ENCODE results near the gene ZFYVE28. TPM values are rescaled to one million over a fixed set of nuclear protein-coding genes. Genes with fewer than 3 reads are reported as not detected.

Gene ZFYVE28
- total RNA-seq, 2 experiments from 2014 or later: 26.2 to 28.0 TPM

- ChIA-PET POLR2A (no interaction called here), CTCF (no interaction called here)
- intact Hi-C loops (cut with DNase I, micrococcal nuclease): no loop called here
- H3K27me3 Mint-ChIP-seq: no peaks in the 10 kb centered on the region
- H3K36me3 Mint-ChIP-seq (ENCODE audit: low read depth): no peaks in the 10 kb centered on the region
- H3K4me3 Mint-ChIP-seq: no peak overlapping the region
- Histone ChIP-seq H3K36me3 (ENCODE audit: insufficient read depth, low read length) (no peaks in the 10 kb centered on the region), H3K4me3 (ENCODE audit: low read length) (no peak overlapping the region), H3K9me3 (ENCODE audit: control insufficient read depth in 1 of 2, insufficient read depth in 1 of 2, low read length in 2 of 2) (no peaks in the 10 kb centered on the region), H3K27ac (ENCODE audit: low read depth in 1 of 2, low read length in 2 of 2) (no peak overlapping the region), H3K27me3 (ENCODE audit: control insufficient read depth in 1 of 2, insufficient read depth in 2 of 2, low read length in 2 of 2) (no peaks in the 10 kb centered on the region), H3K4me1 (ENCODE audit: insufficient read depth, low read length) (peaks cover 59% of the 10 kb centered on the region)
- no peak overlapping the region for H3K27ac Mint-ChIP-seq
- ATAC-seq (ENCODE audit: poor library complexity): no peak
- TF ChIP-seq, protein P1, sequence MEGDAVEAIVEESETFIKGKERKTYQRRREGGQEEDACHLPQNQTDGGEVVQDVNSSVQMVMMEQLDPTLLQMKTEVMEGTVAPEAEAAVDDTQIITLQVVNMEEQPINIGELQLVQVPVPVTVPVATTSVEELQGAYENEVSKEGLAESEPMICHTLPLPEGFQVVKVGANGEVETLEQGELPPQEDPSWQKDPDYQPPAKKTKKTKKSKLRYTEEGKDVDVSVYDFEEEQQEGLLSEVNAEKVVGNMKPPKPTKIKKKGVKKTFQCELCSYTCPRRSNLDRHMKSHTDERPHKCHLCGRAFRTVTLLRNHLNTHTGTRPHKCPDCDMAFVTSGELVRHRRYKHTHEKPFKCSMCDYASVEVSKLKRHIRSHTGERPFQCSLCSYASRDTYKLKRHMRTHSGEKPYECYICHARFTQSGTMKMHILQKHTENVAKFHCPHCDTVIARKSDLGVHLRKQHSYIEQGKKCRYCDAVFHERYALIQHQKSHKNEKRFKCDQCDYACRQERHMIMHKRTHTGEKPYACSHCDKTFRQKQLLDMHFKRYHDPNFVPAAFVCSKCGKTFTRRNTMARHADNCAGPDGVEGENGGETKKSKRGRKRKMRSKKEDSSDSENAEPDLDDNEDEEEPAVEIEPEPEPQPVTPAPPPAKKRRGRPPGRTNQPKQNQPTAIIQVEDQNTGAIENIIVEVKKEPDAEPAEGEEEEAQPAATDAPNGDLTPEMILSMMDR (IDR thresholded peaks at IDR 0.05): no peak
- H3K4me1 Mint-ChIP-seq (ENCODE audit: low read depth): peaks cover 68% of the 10 kb centered on the region
- DNase-seq: no peak
- H3K9me3 Mint-ChIP-seq: no peaks in the 10 kb centered on the region
Measured at GRCh38 chr4:2408976-2409375, 9.5 kb downstream of the ZFYVE28 start.

GRCh38 chr4:2408401-2408958, 10.0 kb downstream of the ZFYVE28 start:
- Histone ChIP-seq H3K27ac (ENCODE audit: low read depth in 1 of 2, low read length in 2 of 2) (no peak overlapping the region), H3K27me3 (ENCODE audit: control insufficient read depth in 1 of 2, insufficient read depth in 2 of 2, low read length in 2 of 2) (no peaks in the 10 kb centered on the region), H3K36me3 (ENCODE audit: insufficient read depth, low read length) (no peaks in the 10 kb centered on the region), H3K4me3 (ENCODE audit: low read length) (no peak overlapping the region), H3K9me3 (ENCODE audit: control insufficient read depth in 1 of 2, insufficient read depth in 1 of 2, low read length in 2 of 2) (no peaks in the 10 kb centered on the region), H3K4me1 (ENCODE audit: insufficient read depth, low read length) (peaks cover 54% of the 10 kb centered on the region)
- Mint-ChIP-seq H3K27ac (peak overlapping the region; percentile 28), H3K4me3 (no peak overlapping the region), H3K9me3 (no peaks in the 10 kb centered on the region), H3K27me3 (no peaks in the 10 kb centered on the region), H3K36me3 (ENCODE audit: low read depth) (no peaks in the 10 kb centered on the region), H3K4me1 (ENCODE audit: low read depth) (peaks cover 63% of the 10 kb centered on the region)
- POLR2A ChIA-PET: no interaction called here
- TF ChIP-seq, protein P1 (IDR thresholded peaks at IDR 0.05): no peak
- intact Hi-C loops (cut with DNase I, micrococcal nuclease): no loop called here
- ATAC-seq (ENCODE audit: poor library complexity) (no peak), DNase-seq (no peak)
- CTCF ChIA-PET: no interaction called here

- no peaks in the 10 kb centered on the region for H3K27me3 ChIP-seq (ENCODE audit: control insufficient read depth in 1 of 2, insufficient read depth in 2 of 2, low read length in 2 of 2)
- H3K9me3 ChIP-seq (ENCODE audit: control insufficient read depth in 1 of 2, insufficient read depth in 1 of 2, low read length in 2 of 2): no peaks in the 10 kb centered on the region
- H3K4me1 Mint-ChIP-seq (ENCODE audit: low read depth): peaks cover 58% of the 10 kb centered on the region
- intact Hi-C loops (cut with DNase I, micrococcal nuclease): no loop called here
- H3K36me3 Mint-ChIP-seq (ENCODE audit: low read depth): no peaks in the 10 kb centered on the region
- DNase-seq: no peak
- no peak for ATAC-seq (ENCODE audit: poor library complexity)
- TF ChIP-seq, protein P1 (IDR thresholded peaks at IDR 0.05): no peak
- no peaks in the 10 kb centered on the region for H3K36me3 ChIP-seq (ENCODE audit: insufficient read depth, low read length)
- peak overlapping the region; percentile 11 for H3K4me3 Mint-ChIP-seq
- no peak overlapping the region for H3K27ac ChIP-seq (ENCODE audit: low read depth in 1 of 2, low read length in 2 of 2)
- no peaks in the 10 kb centered on the region for H3K27me3 Mint-ChIP-seq
- no peaks in the 10 kb centered on the region for H3K9me3 Mint-ChIP-seq
- H3K4me1 ChIP-seq (ENCODE audit: insufficient read depth, low read length): peaks cover 54% of the 10 kb centered on the region
- ChIA-PET POLR2A (no interaction called here), CTCF (no interaction called here)
- H3K27ac Mint-ChIP-seq: peak overlapping the region; percentile 28
- no peak overlapping the region for H3K4me3 ChIP-seq (ENCODE audit: low read length)
Measured at GRCh38 chr4:2407991-2408342, 10.5 kb downstream of the ZFYVE28 start.

All from CD4-positive, alpha-beta T cell (primary cell).